ENCODE data around the gene ADAMTS19. TPM values are rescaled to one million over a fixed set of nuclear protein-coding genes. Genes with fewer than 3 reads are reported as not detected.

The ADAMTS19 gene
- total RNA-seq, 1 experiment from 2014 or later, result not detected

- in situ Hi-C loops (cut with HindIII; ENCODE audit: low pct_unique_long_range_greater_than_20kb, low sequenced_read_pairs), result no loop called here
- no peak for DNase-seq (ENCODE audit: low read depth, low spot score)
These were observed 506 bp downstream of the ADAMTS19 start for GRCh38 chr5:129460672-129460935.

GRCh38 chr5:129460936-129461710 lies 1.0 kb downstream of the ADAMTS19 start:
- DNase-seq (ENCODE audit: low read depth, low spot score), result peak; percentile 2
- in situ Hi-C loops (cut with HindIII; ENCODE audit: low pct_unique_long_range_greater_than_20kb, low sequenced_read_pairs), result no loop called here

GRCh38 chr5:129461711-129462332 lies 1.7 kb downstream of the ADAMTS19 start:
- no peak for DNase-seq (ENCODE audit: low read depth, low spot score)
- in situ Hi-C loops (cut with HindIII; ENCODE audit: low pct_unique_long_range_greater_than_20kb, low sequenced_read_pairs), result no loop called here

- DNase-seq (ENCODE audit: low read depth, low spot score), result no peak
- in situ Hi-C loops (cut with HindIII; ENCODE audit: low pct_unique_long_range_greater_than_20kb, low sequenced_read_pairs), result no loop called here
These were observed 5.8 kb downstream of the ADAMTS19 start for GRCh38 chr5:129465776-129466344.

GRCh38 chr5:129474544-129474943 lies 14.4 kb downstream of the ADAMTS19 start:
- in situ Hi-C loops (cut with HindIII; ENCODE audit: low pct_unique_long_range_greater_than_20kb, low sequenced_read_pairs), result no loop called here
- DNase-seq (ENCODE audit: low read depth, low spot score), result peak; percentile 40

- no peak for DNase-seq (ENCODE audit: low read depth, low spot score)
- in situ Hi-C loops (cut with HindIII; ENCODE audit: low pct_unique_long_range_greater_than_20kb, low sequenced_read_pairs), result no loop called here
These were observed 16.7 kb downstream of the ADAMTS19 start for GRCh38 chr5:129476751-129477150.

- in situ Hi-C loops (cut with HindIII; ENCODE audit: low pct_unique_long_range_greater_than_20kb, low sequenced_read_pairs), result no loop called here
- DNase-seq (ENCODE audit: low read depth, low spot score), result no peak
These were observed 17.4 kb downstream of the ADAMTS19 start for GRCh38 chr5:129477532-129477931.

- DNase-seq (ENCODE audit: low read depth, low spot score), result no peak
- in situ Hi-C loops (cut with HindIII; ENCODE audit: low pct_unique_long_range_greater_than_20kb, low sequenced_read_pairs), result no loop called here
These were observed 21.1 kb downstream of the ADAMTS19 start for GRCh38 chr5:129481161-129481560.

- in situ Hi-C loops (cut with HindIII; ENCODE audit: low pct_unique_long_range_greater_than_20kb, low sequenced_read_pairs), result no loop called here
- DNase-seq (ENCODE audit: low read depth, low spot score), result no peak
These were observed 36.3 kb downstream of the ADAMTS19 start for GRCh38 chr5:129496421-129496820.

GRCh38 chr5:129496864-129497595 lies 36.9 kb downstream of the ADAMTS19 start:
- in situ Hi-C loops (cut with HindIII; ENCODE audit: low pct_unique_long_range_greater_than_20kb, low sequenced_read_pairs), result no loop called here
- DNase-seq (ENCODE audit: low read depth, low spot score), result no peak

- in situ Hi-C loops (cut with HindIII; ENCODE audit: low pct_unique_long_range_greater_than_20kb, low sequenced_read_pairs), result no loop called here
- no peak for DNase-seq (ENCODE audit: low read depth, low spot score)
These were observed 39.2 kb downstream of the ADAMTS19 start for GRCh38 chr5:129499208-129499852.

GRCh38 chr5:129500101-129500500 lies 40.0 kb downstream of the ADAMTS19 start:
- no peak for DNase-seq (ENCODE audit: low read depth, low spot score)
- in situ Hi-C loops (cut with HindIII; ENCODE audit: low pct_unique_long_range_greater_than_20kb, low sequenced_read_pairs), result no loop called here

- in situ Hi-C loops (cut with HindIII; ENCODE audit: low pct_unique_long_range_greater_than_20kb, low sequenced_read_pairs), result no loop called here
- no peak for DNase-seq (ENCODE audit: low read depth, low spot score)
These were observed 46.0 kb downstream of the ADAMTS19 start for GRCh38 chr5:129506086-129506485.

- DNase-seq (ENCODE audit: low read depth, low spot score), result no peak
- in situ Hi-C loops (cut with HindIII; ENCODE audit: low pct_unique_long_range_greater_than_20kb, low sequenced_read_pairs), result no loop called here
These were observed 46.9 kb downstream of the ADAMTS19 start for GRCh38 chr5:129506950-129507349.

GRCh38 chr5:129507527-129507926 lies 47.4 kb downstream of the ADAMTS19 start:
- in situ Hi-C loops (cut with HindIII; ENCODE audit: low pct_unique_long_range_greater_than_20kb, low sequenced_read_pairs), result no loop called here

GRCh38 chr5:129508606-129509005 lies 48.5 kb downstream of the ADAMTS19 start:
- in situ Hi-C loops (cut with HindIII; ENCODE audit: low pct_unique_long_range_greater_than_20kb, low sequenced_read_pairs), result no loop called here
- no peak for DNase-seq (ENCODE audit: low read depth, low spot score)

More at GRCh38 chr5:129507527-129507926, 47.4 kb downstream of the ADAMTS19 start:
- DNase-seq (ENCODE audit: low read depth, low spot score), result no peak

- DNase-seq (ENCODE audit: low read depth, low spot score), result no peak
- in situ Hi-C loops (cut with HindIII; ENCODE audit: low pct_unique_long_range_greater_than_20kb, low sequenced_read_pairs), result no loop called here
These were observed 49.4 kb downstream of the ADAMTS19 start for GRCh38 chr5:129509363-129509975.

GRCh38 chr5:129511291-129511690 lies 51.2 kb downstream of the ADAMTS19 start:
- DNase-seq (ENCODE audit: low read depth, low spot score), result no peak
- in situ Hi-C loops (cut with HindIII; ENCODE audit: low pct_unique_long_range_greater_than_20kb, low sequenced_read_pairs), result no loop called here

Measured in SK-MEL-5 (cell line).